Skeletal muscle tissue (tissue), 4 donors: Measurements from ENCODE around the gene IGSF11. TPM values are rescaled to one million over a fixed set of nuclear protein-coding genes. Genes with fewer than 3 reads are reported as not detected.

Source experiments
- H3K27ac ChIP-seq: one replicate; pipeline ENCODE4 v1.7.0; 2013; ENCODE audit warnings: mild to moderate bottlenecking, low read depth, low read length, inconsistent platforms
- H3K27me3 ChIP-seq, 3 donors: one replicate each; pipeline ENCODE4 v1.7.0; 2013; ENCODE audit warnings: low read length in 3 of 3; ENCODE audit not compliant: control insufficient read depth in 3 of 3, insufficient read depth in 3 of 3
- H3K36me3 ChIP-seq, 3 donors: one replicate each; pipeline ENCODE4 v1.7.0; 2013; ENCODE audit warnings: low read length in 3 of 3; ENCODE audit not compliant: control insufficient read depth in 3 of 3, insufficient read depth in 3 of 3
- H3K4me1 ChIP-seq, 3 donors: one replicate each; pipeline ENCODE4 v1.7.0; 2013; ENCODE audit warnings: low read length in 3 of 3, mild to moderate bottlenecking in 3 of 3; ENCODE audit not compliant: control insufficient read depth in 3 of 3, insufficient read depth in 3 of 3
- H3K4me3 ChIP-seq, 3 donors: one replicate each; pipeline ENCODE4 v1.7.0; 2013; ENCODE audit warnings: low read length in 3 of 3
- H3K9ac ChIP-seq, 3 donors: one replicate each; pipeline ENCODE4 v1.7.0; 2013; ENCODE audit warnings: low read length in 3 of 3, mild to moderate bottlenecking in 3 of 3, moderate library complexity in 2 of 3, low read depth in 1 of 3
- H3K9me3 ChIP-seq, 3 donors: one replicate each; pipeline ENCODE4 v1.7.0; 2013; ENCODE audit warnings: low read length in 3 of 3; ENCODE audit not compliant: control insufficient read depth in 3 of 3
- total RNA-seq: library from RNA; depleted of rRNA; stranded (reverse); fragments of >200 nt; gene quantifications from one replicate; pipeline ENCODE4 v1.2.3, GENCODE V29; 2014
- donor health status: Osteomylitis.

IGSF11 gene
- total RNA-seq, 1 donor from 2014 or later = 2.6 TPM

GRCh38 chr3:118900737-118901525 lies 133.7 kb downstream of the IGSF11 start:
- H3K4me3 ChIP-seq = no peak overlapping the region
- H3K27me3 ChIP-seq = no peaks in the 10 kb centered on the region
- H3K27ac ChIP-seq = no peak overlapping the region
- H3K36me3 ChIP-seq = peaks cover 0 to 7% (median 3%) of the 10 kb centered on the region in 3 donors
- H3K9ac ChIP-seq = no peak overlapping the region
- no peaks in the 10 kb centered on the region for H3K9me3 ChIP-seq
- no peaks in the 10 kb centered on the region for H3K4me1 ChIP-seq

DNA sequence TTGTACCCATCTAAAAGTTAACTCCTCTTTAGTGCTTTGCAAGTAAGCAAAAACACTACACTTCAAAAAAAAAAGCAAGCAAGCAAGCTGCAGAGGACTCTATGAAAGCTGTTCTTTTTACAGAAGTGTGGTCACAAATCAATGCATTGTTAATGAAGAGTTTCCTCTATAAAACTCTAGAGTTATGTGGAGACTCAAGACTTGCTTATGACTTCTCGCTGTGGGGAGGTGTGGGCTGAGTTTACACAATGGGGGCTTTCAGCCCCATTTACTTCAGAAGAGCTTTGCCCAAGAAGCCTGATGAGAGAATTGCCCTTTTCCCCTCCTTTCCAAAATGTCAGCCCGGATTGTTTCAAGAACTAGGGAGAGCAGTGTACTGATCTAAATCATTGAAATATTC lies 144.4 kb downstream of the IGSF11 start:
- Histone ChIP-seq H3K27me3 (peaks cover 0 to 4% (median 0%) of the 10 kb centered on the region in 3 donors), H3K9me3 (no peaks in the 10 kb centered on the region), H3K27ac (no peak overlapping the region), H3K9ac (no peak overlapping the region), H3K4me1 (no peaks in the 10 kb centered on the region), H3K36me3 (no peaks in the 10 kb centered on the region), H3K4me3 (no peak overlapping the region)

- H3K4me3 ChIP-seq = no peak overlapping the region
- H3K27ac ChIP-seq = no peak overlapping the region
- H3K4me1 ChIP-seq = no peaks in the 10 kb centered on the region
- H3K9me3 ChIP-seq = no peaks in the 10 kb centered on the region
- H3K27me3 ChIP-seq = peaks cover 0 to 4% (median 0%) of the 10 kb centered on the region in 3 donors
- no peak overlapping the region for H3K9ac ChIP-seq
- no peaks in the 10 kb centered on the region for H3K36me3 ChIP-seq
Observed at GRCh38 chr3:118889691-118890090, 145.0 kb downstream of the IGSF11 start.

GRCh38 chr3:118886708-118887107 lies 147.9 kb downstream of the IGSF11 start:
- Histone ChIP-seq H3K36me3 (no peaks in the 10 kb centered on the region), H3K9ac (no peak overlapping the region)

DNA sequence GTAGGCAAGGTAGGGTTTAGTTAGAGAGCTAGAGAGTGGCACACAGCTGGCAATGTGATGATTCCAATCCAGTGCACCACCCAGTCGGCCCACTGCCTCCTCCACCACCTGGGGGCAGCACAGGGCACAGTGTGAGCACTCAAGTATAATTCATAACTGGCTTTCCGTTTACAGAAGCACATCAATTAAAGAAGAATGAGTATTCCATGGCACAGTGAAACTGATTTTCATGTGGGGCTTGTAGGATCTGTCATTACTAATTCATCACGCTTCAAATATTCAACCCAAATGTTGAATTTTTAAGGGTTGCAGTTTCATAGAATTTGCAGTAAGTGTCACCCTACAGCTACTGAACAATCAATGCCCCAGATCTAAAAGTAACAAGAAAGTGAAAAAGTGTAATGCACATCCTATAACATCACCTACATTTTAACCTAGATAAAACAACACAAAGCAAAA lies 149.9 kb downstream of the IGSF11 start:
- no peaks in the 10 kb centered on the region for H3K4me1 ChIP-seq
- H3K4me3 ChIP-seq = peak overlapping the region in 1 of 3 donors; percentile 41
- H3K27me3 ChIP-seq = peaks cover 0 to 6% (median 5%) of the 10 kb centered on the region in 3 donors
- H3K27ac ChIP-seq = no peak overlapping the region
- no peaks in the 10 kb centered on the region for H3K9me3 ChIP-seq
- no peaks in the 10 kb centered on the region for H3K36me3 ChIP-seq
- no peak overlapping the region for H3K9ac ChIP-seq

More at GRCh38 chr3:118886708-118887107, 147.9 kb downstream of the IGSF11 start:
- no peaks in the 10 kb centered on the region for H3K9me3 ChIP-seq
- no peaks in the 10 kb centered on the region for H3K4me1 ChIP-seq
- H3K27me3 ChIP-seq = no peaks in the 10 kb centered on the region
- H3K27ac ChIP-seq = no peak overlapping the region
- H3K4me3 ChIP-seq = no peak overlapping the region

- no peaks in the 10 kb centered on the region for H3K36me3 ChIP-seq
- no peak overlapping the region for H3K4me3 ChIP-seq
- no peaks in the 10 kb centered on the region for H3K4me1 ChIP-seq
- H3K27me3 ChIP-seq = peaks cover 0 to 6% (median 5%) of the 10 kb centered on the region in 3 donors
- H3K27ac ChIP-seq = no peak overlapping the region
- no peak overlapping the region for H3K9ac ChIP-seq
- H3K9me3 ChIP-seq = no peaks in the 10 kb centered on the region
Observed at GRCh38 chr3:118882353-118882947, 152.2 kb downstream of the IGSF11 start.

DNA sequence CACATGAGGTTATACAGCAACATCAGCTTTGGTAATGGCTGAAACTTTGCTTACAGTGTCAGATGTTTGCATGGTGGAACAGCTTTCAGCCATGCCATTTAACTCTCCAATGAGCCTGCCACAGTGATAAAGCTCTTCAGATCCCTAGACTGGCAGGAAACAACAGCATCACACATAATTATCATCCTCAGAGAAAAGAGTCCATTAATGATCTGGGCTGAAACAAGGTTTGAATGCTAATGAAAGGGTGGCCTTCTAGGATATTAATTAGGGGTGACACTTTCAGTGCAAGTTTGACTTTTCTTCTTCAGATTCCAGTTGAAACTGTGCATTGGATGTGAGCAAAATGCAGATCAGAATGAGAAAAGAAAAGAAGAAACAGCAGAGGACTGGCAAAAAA lies 166.6 kb downstream of the IGSF11 start:
- Histone ChIP-seq H3K9ac (no peak overlapping the region), H3K27ac (no peak overlapping the region), H3K4me3 (no peak overlapping the region), H3K27me3 (no peaks in the 10 kb centered on the region), H3K9me3 (peaks cover 0 to 3% (median 0%) of the 10 kb centered on the region in 3 donors), H3K36me3 (no peaks in the 10 kb centered on the region), H3K4me1 (no peaks in the 10 kb centered on the region)

- H3K9ac ChIP-seq = no peak overlapping the region
- H3K4me1 ChIP-seq = no peaks in the 10 kb centered on the region
- no peaks in the 10 kb centered on the region for H3K27me3 ChIP-seq
- no peaks in the 10 kb centered on the region for H3K36me3 ChIP-seq
- H3K4me3 ChIP-seq = no peak overlapping the region
- H3K27ac ChIP-seq = no peak overlapping the region
- H3K9me3 ChIP-seq = no peaks in the 10 kb centered on the region
Observed at GRCh38 chr3:118863731-118864322, 170.8 kb downstream of the IGSF11 start.

DNA sequence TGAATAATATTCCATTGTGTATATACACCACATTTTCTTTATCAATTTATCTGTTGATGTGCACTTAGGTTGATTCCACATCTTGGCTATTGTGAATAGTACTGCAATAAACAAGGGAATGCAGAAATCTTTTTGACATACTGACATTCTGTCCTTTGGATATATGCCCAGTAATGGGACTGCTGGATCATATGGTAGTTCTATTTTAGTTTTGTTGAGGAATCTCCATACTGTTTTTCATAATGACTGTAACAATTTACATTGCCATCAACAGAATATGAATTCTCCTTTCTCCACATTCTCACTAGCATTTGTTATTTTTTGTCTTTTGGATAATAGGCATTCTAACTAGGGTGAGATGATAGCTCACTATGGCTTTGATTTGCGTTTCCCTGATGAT lies 174.7 kb downstream of the IGSF11 start:
- H3K4me1 ChIP-seq = no peaks in the 10 kb centered on the region
- no peaks in the 10 kb centered on the region for H3K9me3 ChIP-seq
- no peaks in the 10 kb centered on the region for H3K27me3 ChIP-seq
- H3K9ac ChIP-seq = no peak overlapping the region
- no peaks in the 10 kb centered on the region for H3K36me3 ChIP-seq
- no peak overlapping the region for H3K4me3 ChIP-seq
- H3K27ac ChIP-seq = no peak overlapping the region
